Measurements from ENCODE around the gene DNM3.
"Not testable (repeated sequence)": the region's sequence is repeated elsewhere in the genome, so short reads cannot be mapped to it uniquely, and the experiment has no call there.

DNM3 gene

DNA sequence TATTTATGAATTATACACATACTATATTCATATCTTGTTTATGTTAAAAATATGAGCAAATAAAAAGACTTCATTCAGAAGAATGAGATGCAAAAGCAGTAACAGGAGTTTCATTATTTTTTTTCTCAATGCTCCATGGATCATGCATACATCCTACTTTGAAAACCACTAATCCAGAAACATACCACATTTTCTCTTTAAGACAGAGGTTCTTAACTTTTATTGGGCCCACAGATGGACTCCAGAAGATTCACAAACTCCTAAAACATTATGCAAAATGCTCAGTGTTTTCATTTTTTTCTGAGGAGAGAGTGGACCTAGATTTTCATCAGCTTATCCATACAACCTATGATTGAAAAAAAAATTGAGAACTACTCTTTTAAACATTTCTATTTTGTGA, 227.8 kb downstream of the DNM3 start:
- TF ChIP-seq, protein P1, sequence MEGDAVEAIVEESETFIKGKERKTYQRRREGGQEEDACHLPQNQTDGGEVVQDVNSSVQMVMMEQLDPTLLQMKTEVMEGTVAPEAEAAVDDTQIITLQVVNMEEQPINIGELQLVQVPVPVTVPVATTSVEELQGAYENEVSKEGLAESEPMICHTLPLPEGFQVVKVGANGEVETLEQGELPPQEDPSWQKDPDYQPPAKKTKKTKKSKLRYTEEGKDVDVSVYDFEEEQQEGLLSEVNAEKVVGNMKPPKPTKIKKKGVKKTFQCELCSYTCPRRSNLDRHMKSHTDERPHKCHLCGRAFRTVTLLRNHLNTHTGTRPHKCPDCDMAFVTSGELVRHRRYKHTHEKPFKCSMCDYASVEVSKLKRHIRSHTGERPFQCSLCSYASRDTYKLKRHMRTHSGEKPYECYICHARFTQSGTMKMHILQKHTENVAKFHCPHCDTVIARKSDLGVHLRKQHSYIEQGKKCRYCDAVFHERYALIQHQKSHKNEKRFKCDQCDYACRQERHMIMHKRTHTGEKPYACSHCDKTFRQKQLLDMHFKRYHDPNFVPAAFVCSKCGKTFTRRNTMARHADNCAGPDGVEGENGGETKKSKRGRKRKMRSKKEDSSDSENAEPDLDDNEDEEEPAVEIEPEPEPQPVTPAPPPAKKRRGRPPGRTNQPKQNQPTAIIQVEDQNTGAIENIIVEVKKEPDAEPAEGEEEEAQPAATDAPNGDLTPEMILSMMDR (IDR thresholded peaks at IDR 0.05; ENCODE audit: borderline replicate concordance, control extremely low read depth, extremely low read depth, insufficient read depth, missing control alignments), result no peak
- DNase-seq (ENCODE audit: low spot score), result no peak
- in situ Hi-C loops (cut with MboI; ENCODE audit: low sequenced_read_pairs, unreplicated experiment), result no loop called here

DNA sequence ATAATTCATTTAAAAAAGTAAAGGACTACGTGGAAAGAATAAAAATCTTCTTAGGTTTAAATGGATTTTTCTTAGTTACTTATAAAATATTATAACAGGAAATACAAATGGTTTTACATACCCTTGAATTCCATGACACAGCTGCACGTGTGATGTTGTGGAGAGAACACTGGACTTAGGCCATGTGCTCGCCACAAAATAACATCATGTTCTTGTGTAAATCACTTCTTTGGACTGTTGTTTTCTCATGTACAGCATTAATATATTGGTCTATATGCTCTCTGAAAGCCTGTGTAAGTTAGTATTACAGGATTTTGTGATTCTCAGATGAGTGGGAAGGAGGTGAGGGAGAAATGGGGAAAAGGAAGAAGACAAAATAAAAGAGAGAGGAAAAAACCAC, 228.2 kb downstream of the DNM3 start:
- DNase-seq (ENCODE audit: low spot score), result no peak
- TF ChIP-seq, protein P1 (IDR thresholded peaks at IDR 0.05; ENCODE audit: borderline replicate concordance, control extremely low read depth, extremely low read depth, insufficient read depth, missing control alignments), result no peak
- in situ Hi-C loops (cut with MboI; ENCODE audit: low sequenced_read_pairs, unreplicated experiment), result no loop called here

GRCh38 chr1:172070055-172070454, 228.8 kb downstream of the DNM3 start:
- DNase-seq (ENCODE audit: low spot score), result no peak
- TF ChIP-seq, protein P1 (IDR thresholded peaks at IDR 0.05; ENCODE audit: borderline replicate concordance, control extremely low read depth, extremely low read depth, insufficient read depth, missing control alignments), result no peak
- in situ Hi-C loops (cut with MboI; ENCODE audit: low sequenced_read_pairs, unreplicated experiment), result no loop called here

- DNase-seq (ENCODE audit: low spot score), result no peak
- in situ Hi-C loops (cut with MboI; ENCODE audit: low sequenced_read_pairs, unreplicated experiment), result no loop called here
- TF ChIP-seq, protein P1 (IDR thresholded peaks at IDR 0.05; ENCODE audit: borderline replicate concordance, control extremely low read depth, extremely low read depth, insufficient read depth, missing control alignments), result no peak
Observed at GRCh38 chr1:172071746-172072145, 230.4 kb downstream of the DNM3 start.

- in situ Hi-C loops (cut with MboI; ENCODE audit: low sequenced_read_pairs, unreplicated experiment); DNase-seq (ENCODE audit: low spot score): not testable (repeated sequence)
Observed at GRCh38 chr1:172079859-172080258, 238.6 kb downstream of the DNM3 start.

GRCh38 chr1:172083191-172083590, 241.9 kb downstream of the DNM3 start:
- DNase-seq (ENCODE audit: low spot score), result no peak
- TF ChIP-seq, protein P1 (IDR thresholded peaks at IDR 0.05; ENCODE audit: borderline replicate concordance, control extremely low read depth, extremely low read depth, insufficient read depth, missing control alignments), result no peak
- in situ Hi-C loops (cut with MboI; ENCODE audit: low sequenced_read_pairs, unreplicated experiment), result no loop called here

DNA sequence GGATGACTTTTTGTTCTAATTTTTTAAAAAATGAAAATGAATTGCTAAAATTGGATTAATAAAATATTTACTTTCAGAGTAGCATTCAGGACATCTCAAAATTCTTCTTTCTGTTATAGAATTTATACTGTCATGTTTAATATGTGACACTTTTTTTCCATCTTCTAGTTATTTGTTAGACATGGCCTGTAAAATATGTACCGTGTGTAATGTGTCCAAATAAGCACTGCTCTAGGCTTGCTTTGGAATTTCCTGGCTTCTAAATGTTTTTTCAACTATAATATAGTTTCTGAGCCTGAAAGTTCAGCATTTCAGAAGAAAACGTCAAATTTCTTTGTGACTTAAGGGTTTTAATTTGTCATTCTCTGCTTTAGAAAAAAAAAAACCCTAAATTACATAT, 243.6 kb downstream of the DNM3 start:
- TF ChIP-seq, protein P1 (IDR thresholded peaks at IDR 0.05; ENCODE audit: borderline replicate concordance, control extremely low read depth, extremely low read depth, insufficient read depth, missing control alignments), result no peak
- DNase-seq (ENCODE audit: low spot score), result no peak
- in situ Hi-C loops (cut with MboI; ENCODE audit: low sequenced_read_pairs, unreplicated experiment), result no loop called here

Measured in GM13976 (cell line).